ENCODE measurements around the gene FAM117A.
A peak's percentile ranks its signal among the peaks of the same experiment; 100 is the strongest.

The FAM117A gene

DNA sequence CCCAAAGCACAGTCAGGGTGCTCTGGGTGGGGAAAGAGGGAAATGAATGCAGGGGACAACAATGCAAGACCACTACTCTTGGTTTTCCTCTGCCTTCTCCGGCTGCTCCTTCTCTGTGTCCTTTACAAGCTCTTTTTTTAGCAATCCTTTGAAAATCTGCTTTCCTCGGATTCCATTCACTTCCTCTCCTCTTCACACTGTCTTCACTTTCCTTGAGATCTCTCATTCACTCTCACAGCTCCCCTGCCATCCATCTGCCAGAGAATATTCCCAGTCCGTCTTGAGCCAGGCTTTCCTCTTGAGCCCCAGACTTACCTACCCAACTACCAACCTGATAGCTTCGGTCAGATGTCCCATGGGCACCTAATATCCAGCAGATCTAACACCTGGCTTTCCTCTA is 75.1 kb downstream of the FAM117A start:
- no peak for DNase-seq (ENCODE audit: low spot score)
- peak overlapping the region; percentile 95 for H3K27ac ChIP-seq
- no peak overlapping the region for H3K4me3 ChIP-seq
- TF ChIP-seq, protein P1, sequence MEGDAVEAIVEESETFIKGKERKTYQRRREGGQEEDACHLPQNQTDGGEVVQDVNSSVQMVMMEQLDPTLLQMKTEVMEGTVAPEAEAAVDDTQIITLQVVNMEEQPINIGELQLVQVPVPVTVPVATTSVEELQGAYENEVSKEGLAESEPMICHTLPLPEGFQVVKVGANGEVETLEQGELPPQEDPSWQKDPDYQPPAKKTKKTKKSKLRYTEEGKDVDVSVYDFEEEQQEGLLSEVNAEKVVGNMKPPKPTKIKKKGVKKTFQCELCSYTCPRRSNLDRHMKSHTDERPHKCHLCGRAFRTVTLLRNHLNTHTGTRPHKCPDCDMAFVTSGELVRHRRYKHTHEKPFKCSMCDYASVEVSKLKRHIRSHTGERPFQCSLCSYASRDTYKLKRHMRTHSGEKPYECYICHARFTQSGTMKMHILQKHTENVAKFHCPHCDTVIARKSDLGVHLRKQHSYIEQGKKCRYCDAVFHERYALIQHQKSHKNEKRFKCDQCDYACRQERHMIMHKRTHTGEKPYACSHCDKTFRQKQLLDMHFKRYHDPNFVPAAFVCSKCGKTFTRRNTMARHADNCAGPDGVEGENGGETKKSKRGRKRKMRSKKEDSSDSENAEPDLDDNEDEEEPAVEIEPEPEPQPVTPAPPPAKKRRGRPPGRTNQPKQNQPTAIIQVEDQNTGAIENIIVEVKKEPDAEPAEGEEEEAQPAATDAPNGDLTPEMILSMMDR (IDR thresholded peaks at IDR 0.05), result no peak

DNA sequence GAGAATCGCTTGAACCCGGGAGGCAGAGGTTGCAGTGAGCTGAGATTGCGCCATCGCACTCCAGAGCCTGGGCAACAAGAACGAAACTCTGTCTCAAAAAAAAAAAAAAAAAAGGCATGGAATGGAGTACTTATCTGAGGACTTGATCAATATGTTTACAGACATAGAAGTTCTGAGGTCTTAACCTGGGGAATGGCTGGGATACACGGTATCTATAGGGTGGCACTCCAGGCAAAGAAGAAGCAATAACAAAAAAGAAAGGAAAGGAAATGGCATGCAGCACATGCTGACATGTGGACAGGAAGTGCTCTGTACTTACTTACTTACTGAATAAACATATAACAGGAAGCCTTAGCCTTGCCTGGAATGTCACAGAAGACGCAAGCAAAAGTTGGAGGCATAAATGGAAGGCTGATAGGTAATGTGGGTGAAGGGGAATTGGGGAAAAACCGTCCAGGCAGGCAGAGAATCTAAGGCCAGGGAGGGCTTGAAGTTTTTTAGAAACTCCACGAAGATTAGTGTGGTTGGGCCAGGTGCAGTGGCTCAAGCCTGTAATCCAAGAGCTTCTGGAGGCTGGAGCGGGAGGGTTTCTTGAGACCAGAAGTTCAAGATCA is 75.9 kb downstream of the FAM117A start:
- Histone ChIP-seq H3K4me3 (no peak overlapping the region), H3K27ac (peak overlapping the region; percentile 95)
- TF ChIP-seq, protein P1 (IDR thresholded peaks at IDR 0.05), result no peak
- no peak for DNase-seq (ENCODE audit: low spot score)

DNA sequence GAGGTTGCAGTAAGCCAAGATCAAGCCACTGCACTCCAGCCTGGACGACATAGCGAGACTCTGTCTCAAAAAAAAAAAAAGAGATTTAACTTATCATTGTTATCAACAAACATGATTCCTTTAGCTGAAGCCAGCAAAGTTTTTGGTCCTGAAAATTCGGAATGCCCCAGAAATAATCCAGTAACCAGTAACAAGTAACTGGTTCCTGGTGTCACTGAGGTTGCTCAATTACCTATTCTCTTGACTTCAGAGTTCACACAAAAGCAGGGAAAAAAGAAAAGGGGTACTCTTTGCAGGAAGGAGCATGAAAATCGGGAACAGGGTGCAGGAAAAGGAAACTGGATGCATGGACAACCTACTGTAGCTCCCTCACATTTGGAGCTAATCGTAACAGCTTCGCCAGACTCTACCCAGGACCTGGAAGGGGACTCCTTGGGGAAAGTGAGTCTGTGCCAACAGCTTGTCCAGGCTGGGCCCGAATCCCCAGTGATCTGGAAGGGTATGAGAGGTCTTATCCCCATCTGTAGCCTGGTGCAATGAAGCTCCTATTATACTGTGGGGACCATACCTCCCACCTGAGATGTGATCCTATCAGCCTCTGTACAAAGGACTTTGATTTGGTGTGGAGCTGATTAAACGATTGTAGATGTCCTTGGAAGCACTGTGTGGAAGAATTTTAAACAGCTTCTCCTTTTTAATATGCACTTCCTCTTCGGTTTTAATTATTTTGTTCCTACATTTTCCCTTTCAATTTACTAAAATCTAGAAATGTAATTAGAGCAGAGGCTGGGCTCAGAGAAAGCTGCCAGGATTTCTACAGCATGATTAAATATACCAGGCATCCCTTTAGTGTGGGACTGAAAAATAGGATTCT is 82.6 kb downstream of the FAM117A start:
- DNase-seq (ENCODE audit: low spot score), result no peak
- Histone ChIP-seq H3K4me3 (no peak overlapping the region), H3K27ac (no peak overlapping the region)
- TF ChIP-seq, protein P1 (IDR thresholded peaks at IDR 0.05), result no peak

DNA sequence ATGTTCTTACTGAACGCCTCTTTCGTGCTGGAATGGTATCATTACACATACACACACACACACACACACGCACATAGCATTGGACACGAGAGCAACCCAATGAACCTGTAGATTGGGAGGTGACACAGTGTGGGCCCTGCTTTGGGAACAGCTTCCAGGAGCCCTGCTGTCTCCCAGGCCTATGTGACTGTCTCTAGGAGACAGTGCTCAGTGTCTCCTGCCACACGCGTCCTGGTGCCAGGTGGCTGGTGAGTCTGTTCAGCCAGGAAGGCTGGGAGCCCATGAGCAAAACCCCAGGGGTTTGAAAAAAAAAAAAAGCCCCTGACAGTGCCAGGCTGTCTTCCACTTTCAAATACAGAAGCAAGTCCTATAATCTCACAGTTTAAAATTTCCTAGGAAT is 83.6 kb downstream of the FAM117A start:
- TF ChIP-seq, protein P1 (IDR thresholded peaks at IDR 0.05), result no peak
- Histone ChIP-seq H3K27ac (no peak overlapping the region), H3K4me3 (no peak overlapping the region)
- DNase-seq (ENCODE audit: low spot score), result no peak

DNA sequence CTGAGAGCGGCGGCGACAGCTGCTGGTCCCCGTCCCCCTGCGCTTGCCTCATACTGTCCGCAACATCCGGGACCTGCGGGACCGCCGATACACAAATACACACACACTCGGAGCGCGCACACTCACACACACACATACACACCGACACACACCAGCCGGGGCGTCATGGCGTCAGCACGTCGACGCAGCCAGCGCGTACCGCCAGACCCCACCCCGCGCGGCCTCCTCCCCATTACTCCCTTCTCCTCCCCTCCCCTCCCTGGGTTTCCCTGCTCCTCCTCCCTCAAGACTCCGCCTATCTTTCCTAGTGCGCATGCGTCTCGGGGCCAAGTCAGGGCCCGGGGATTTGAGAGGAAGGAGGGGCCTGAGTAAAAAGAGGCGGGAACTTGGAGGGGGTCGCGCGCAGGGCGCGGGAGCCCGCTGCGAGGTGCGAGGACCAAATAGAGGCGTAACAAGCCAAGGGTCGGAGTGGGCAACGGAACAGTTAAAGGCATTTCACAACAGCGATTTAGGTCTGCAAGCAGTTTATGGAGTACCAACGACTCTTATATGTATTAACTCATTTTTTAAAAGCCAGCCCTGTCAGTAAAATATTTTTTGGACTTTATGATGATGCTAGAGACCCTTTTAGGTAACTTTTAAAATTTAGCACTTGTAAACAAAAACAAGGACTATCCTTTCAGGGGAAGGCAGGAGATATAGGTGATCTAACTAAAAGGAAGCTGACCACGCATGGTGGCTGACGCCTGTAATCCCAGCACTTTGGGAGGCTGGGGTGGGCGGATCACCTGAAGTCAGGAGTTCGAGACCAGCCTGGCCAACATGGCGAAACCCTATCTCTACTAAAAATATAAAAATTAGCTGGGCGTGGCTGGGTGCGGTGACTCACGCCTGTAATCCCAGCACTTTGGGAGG is 85.7 kb downstream of the FAM117A start, which contains the start of gene SPOP:
Gene SPOP, minus strand, starts transcription at position 165 of the 915 bp plus-strand sequence. CDS start 55,287 bp downstream, outside the sequence.
- Histone ChIP-seq H3K27ac (peak within 1 kb of the TSS; percentile 96 to 100), H3K4me3 (peak within 1 kb of the TSS; percentile 92)
- TF ChIP-seq, protein P1 (IDR thresholded peaks at IDR 0.05), result no peak
- DNase-seq (ENCODE audit: low spot score), result peak; percentile 99

DNA sequence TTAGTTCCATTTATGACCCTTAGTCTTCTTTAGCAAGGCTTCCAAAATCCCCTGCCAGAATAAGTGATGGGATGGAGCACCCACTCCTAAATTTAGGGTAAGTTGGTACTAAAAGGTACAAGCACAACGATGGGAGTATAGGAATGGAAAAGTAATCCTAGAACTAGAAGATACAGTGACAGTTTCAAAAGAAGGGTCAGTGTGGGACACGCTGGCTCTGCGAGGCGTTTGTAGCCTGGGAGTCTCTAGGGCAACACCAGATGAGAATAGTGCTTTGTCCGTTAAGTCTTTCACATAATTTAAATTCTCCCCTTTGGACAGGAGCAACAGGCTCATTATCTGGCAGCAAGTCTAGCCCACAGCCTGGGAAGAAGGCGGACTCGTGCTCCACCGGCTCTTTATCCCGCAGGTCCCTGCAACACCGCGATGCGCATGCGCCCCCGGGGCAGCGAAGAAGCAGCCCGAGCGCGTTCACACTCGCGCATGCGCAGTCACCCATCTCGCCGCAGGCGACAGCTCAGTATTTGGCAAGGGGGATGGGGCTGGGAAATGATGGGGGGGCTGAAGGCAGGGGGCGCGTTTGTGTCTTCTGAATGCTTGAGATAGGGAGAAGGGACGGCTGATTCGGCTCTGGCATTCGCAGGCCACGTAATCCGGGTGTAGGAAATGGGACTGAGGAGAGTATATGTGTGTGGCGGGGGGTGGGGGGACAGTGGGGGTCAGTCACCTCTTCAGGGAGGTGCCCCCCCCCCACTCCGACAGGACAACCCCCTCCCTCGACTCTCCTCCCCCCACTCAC is 86.6 kb downstream of the FAM117A start:
- TF ChIP-seq, protein P1 (IDR thresholded peaks at IDR 0.05), result no peak

More for the DNA sequence above, 86.6 kb downstream of the FAM117A start:
- H3K27ac ChIP-seq, result peak overlapping the region; percentile 96 to 100
- H3K4me3 ChIP-seq, result peak overlapping the region; percentile 92
- peak; percentile 96 for DNase-seq (ENCODE audit: low spot score)
